ENCODE measurements around the gene MYO9B.
"Not testable (repeated sequence)": the region's sequence is repeated elsewhere in the genome, so short reads cannot be mapped to it uniquely, and the experiment has no call there.

The MYO9B gene

DNA sequence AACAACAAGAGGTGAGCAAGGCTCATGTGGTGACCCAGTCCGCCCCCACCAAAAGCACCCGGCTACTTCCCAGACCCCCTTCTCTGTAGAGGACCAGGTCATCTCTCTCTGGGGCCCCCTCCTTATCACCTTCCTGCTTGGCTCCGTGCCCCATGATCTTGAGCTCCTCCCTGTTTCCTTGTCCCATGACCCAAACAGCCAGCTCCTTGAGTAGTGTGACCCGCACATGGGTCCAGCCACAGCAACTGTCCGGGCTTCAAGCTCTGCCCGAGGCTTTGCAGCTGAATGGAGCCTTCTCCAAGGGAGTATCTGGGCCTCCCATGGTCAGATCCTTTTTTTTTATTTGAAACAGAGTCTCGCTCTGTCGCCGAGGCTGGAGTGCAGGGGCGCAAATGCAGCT lies 61.8 kb downstream of the MYO9B start:
- TF ChIP-seq, protein P1, sequence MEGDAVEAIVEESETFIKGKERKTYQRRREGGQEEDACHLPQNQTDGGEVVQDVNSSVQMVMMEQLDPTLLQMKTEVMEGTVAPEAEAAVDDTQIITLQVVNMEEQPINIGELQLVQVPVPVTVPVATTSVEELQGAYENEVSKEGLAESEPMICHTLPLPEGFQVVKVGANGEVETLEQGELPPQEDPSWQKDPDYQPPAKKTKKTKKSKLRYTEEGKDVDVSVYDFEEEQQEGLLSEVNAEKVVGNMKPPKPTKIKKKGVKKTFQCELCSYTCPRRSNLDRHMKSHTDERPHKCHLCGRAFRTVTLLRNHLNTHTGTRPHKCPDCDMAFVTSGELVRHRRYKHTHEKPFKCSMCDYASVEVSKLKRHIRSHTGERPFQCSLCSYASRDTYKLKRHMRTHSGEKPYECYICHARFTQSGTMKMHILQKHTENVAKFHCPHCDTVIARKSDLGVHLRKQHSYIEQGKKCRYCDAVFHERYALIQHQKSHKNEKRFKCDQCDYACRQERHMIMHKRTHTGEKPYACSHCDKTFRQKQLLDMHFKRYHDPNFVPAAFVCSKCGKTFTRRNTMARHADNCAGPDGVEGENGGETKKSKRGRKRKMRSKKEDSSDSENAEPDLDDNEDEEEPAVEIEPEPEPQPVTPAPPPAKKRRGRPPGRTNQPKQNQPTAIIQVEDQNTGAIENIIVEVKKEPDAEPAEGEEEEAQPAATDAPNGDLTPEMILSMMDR (IDR thresholded peaks at IDR 0.05; ENCODE audit: extremely low read depth, insufficient read depth, missing control alignments): no peak
- no peak for DNase-seq (ENCODE audit: low spot score)
- in situ Hi-C loops (cut with MboI; ENCODE audit: low pct_unique_long_range_greater_than_20kb, low sequenced_read_pairs, unreplicated experiment): no loop called here

DNA sequence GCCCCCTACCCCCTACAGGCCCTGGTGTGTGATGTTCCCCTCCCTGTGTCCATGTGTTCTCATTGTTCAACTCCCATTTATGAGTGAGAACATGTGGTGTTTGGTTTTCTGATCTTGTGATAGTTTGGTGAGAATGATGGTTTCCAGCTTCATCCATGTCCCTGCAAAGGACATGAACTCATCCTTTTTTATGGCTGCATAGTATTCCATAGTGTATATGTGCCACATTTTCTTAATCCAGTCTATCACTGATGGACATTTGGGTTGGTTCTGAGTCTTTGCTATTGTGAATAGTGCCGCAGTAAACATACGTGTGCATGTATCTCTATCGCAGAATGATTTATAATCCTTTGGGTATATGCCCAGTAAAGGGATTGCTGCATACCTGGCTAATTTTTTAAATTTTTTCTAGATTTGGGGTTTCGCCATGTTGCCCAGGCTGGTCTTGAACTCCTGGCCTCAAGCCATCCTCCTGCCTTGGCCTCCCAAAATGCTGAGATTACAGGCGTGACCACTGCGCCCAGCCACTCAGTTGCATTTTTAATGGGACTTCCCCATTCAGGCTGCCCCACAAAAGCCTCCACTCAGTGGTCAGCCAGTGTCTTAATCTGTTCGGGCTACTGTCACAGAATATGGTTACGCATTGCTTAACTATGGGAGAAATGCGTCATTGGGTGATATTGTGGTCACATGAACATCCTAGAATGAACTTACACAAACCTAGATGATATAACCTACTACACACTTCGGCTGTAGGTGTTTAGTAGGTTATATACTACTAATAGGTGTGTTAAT lies 62.7 kb downstream of the MYO9B start:
- in situ Hi-C loops (cut with MboI; ENCODE audit: low pct_unique_long_range_greater_than_20kb, low sequenced_read_pairs, unreplicated experiment): not testable (repeated sequence)
- peak; percentile 38 for DNase-seq (ENCODE audit: low spot score)

DNA sequence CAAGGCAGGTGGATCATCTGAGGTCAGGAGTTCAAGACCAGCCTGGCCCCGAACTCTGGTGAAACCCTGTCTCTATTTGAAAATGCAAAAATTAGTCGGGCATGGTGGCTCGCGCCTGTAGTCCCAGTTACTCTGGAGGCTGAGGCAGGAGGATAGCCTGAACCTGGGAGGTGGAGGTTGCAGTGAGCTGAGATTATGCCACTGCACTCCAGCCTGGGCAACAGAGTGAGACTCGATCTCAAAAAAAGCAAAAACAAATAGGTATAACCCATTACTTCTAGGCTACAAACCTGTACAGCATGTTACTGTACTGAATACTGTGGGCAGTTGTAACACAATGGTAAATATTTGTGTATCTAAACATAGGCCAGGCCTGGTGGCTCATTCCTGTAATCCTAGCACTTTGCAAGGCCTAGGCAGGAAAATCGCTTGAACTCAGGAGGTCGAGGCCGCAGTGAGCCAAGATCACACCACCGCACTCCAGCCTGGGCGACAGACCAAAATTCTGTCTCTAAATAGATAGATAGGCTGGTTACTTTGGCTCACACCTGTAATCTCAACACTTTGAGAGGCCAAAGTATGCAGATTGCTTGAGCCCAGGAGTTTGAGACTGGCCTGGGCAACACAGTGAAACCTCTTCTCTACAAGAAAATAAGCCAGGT lies 63.5 kb downstream of the MYO9B start:
- no peak for DNase-seq (ENCODE audit: low spot score)
- TF ChIP-seq, protein P1 (IDR thresholded peaks at IDR 0.05; ENCODE audit: extremely low read depth, insufficient read depth, missing control alignments): no peak
- in situ Hi-C loops (cut with MboI; ENCODE audit: low pct_unique_long_range_greater_than_20kb, low sequenced_read_pairs, unreplicated experiment): no loop called here

DNA sequence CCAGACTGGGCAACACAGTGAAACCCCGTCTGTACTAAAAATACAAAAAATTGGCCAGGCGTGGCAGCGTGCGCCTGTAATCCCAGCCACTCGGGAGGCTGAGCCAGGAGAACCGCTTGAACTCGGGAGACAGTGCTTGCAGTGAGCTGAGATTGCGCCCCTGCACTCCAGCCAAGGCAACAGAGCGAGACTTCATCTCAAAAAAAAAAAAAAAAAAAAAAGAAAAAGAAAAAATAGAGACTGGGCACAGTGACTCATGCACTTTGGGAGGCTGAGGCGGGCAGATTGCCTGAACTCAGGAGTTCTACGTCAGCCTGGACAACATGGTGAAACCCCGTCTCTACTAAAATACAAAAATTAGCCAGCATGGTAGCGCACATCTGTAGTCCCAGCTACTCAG lies 69.2 kb downstream of the MYO9B start:
- DNase-seq (ENCODE audit: low spot score); in situ Hi-C loops (cut with MboI; ENCODE audit: low pct_unique_long_range_greater_than_20kb, low sequenced_read_pairs, unreplicated experiment): not testable (repeated sequence)

DNA sequence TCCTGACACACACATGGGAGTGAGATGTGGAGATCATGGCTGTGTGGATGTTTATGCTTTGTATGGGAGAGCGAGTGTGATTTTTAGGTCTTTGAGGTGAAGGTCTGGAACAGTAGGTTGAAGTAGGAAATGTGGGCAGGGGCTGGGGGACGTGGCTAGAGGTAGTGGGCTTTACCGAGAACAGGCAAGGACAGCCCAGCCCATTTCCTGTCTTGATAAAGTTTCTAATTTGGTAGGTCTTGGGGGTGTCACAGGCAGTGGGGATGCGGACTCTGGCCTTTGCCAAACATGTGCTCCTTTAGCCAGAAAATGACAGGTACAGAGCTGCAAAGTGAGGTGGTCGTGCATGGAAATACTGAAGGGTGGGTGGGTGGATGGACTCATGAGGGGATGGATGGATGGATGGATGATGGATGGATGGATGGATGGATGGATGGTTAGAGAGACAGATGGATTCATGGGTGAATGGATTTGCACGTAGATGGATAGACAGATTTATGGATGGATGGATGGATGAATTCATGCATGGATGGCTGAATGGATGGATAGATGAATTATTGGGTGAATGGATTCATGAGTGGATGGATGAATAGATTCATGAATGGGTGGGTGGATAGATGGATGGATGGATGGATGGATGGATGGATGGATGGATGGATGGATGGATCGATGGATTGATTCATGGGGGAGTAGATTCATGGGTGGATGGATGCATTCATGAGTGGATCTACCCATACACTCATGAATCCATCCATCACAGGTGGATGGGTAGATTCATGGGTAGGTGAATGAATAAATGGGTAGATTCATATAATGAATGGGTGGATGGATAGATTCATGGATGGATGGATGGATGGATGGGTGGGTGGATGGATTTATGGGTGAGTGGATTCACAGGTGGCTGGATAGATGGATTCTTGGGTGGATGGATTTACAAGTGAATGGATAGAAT lies 70.2 kb downstream of the MYO9B start:
- in situ Hi-C loops (cut with MboI; ENCODE audit: low pct_unique_long_range_greater_than_20kb, low sequenced_read_pairs, unreplicated experiment): no loop called here
- TF ChIP-seq, protein P1 (IDR thresholded peaks at IDR 0.05; ENCODE audit: extremely low read depth, insufficient read depth, missing control alignments): no peak
- no peak for DNase-seq (ENCODE audit: low spot score)

DNA sequence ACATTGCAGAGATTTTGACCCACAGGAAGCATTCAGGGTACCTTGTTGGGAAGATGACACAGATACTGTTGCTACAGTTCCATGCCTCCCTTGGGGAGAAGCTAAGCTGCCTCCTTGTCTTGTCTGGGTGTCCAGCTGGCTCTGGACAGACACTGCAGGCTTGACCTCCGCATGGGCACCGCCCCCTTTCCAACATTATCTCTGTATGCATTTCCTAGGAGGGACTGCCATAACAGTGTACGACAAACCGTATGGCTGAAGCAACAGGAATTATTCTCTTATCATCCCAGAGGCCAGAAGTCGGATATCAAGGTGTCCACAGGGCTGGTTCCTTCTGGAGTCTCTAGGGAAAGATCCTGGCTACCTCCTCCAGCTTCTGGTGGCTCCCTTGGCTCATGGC lies 72.6 kb downstream of the MYO9B start:
- TF ChIP-seq, protein P1 (IDR thresholded peaks at IDR 0.05; ENCODE audit: extremely low read depth, insufficient read depth, missing control alignments): no peak
- DNase-seq (ENCODE audit: low spot score): no peak
- in situ Hi-C loops (cut with MboI; ENCODE audit: low pct_unique_long_range_greater_than_20kb, low sequenced_read_pairs, unreplicated experiment): no loop called here

DNA sequence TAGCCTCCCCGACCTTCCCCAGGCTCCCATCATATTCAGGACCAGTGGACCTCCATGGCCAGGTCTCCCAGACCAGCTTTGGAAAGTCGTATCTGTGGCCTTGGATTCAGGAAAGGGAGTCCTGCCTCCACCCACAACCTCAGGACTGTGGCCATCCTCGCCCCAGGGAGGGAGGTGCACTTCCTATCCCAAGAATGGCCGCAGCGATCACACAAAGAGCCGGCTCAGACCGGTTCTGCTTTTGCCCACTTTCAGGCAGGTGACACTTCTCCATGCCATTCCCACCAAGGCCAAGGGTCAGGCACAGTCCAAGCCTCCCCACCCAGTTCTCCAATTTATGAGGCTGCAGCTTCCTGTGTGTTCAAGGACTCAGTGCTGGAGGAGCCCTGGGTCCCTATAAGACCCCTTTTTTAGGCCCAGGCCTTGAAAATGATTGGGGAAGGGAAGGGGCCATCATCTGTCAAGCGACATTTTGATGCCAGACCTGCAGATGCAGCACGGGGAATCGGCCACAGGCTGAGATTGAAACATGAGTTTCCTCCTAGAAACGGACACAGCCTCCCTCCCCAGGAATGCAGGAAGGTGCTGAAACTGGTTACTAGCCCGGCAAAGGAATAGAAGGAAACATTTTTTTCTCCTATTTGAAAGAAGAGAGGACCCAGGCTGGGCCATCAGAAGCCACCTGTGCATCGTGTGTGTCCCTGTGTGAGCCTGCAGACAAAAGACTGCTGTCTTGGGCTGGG lies 74.0 kb downstream of the MYO9B start:
- in situ Hi-C loops (cut with MboI; ENCODE audit: low pct_unique_long_range_greater_than_20kb, low sequenced_read_pairs, unreplicated experiment): no loop called here
- TF ChIP-seq, protein P1 (IDR thresholded peaks at IDR 0.05; ENCODE audit: extremely low read depth, insufficient read depth, missing control alignments): no peak
- no peak for DNase-seq (ENCODE audit: low spot score)
